ENCODE results near the gene ANKRD34B.

DNA sequence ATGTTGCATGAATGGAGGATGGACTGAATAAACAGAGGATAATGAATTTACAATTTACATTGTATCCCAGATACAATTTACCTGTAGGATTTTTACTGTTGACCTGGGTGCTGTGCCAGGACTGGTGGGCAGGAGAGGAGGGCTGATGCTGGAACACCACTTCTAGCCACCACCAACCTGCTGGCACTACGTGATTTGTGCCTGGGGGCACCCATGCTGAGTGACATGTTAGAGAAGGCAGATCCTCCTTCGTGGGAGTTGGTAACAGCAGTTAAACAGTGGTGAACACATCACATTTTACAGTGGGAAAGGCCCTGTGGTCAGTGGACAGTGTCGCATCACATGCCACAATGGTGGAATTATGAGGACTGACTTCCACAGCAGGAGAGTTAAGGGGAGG is 3.0 kb upstream of the ANKRD34B start:
- no peak for TF ChIP-seq EZH2 (IDR thresholded peaks at IDR 0.05; ENCODE audit: borderline replicate concordance, low read length)
- TF ChIP-seq, protein P1, sequence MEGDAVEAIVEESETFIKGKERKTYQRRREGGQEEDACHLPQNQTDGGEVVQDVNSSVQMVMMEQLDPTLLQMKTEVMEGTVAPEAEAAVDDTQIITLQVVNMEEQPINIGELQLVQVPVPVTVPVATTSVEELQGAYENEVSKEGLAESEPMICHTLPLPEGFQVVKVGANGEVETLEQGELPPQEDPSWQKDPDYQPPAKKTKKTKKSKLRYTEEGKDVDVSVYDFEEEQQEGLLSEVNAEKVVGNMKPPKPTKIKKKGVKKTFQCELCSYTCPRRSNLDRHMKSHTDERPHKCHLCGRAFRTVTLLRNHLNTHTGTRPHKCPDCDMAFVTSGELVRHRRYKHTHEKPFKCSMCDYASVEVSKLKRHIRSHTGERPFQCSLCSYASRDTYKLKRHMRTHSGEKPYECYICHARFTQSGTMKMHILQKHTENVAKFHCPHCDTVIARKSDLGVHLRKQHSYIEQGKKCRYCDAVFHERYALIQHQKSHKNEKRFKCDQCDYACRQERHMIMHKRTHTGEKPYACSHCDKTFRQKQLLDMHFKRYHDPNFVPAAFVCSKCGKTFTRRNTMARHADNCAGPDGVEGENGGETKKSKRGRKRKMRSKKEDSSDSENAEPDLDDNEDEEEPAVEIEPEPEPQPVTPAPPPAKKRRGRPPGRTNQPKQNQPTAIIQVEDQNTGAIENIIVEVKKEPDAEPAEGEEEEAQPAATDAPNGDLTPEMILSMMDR (conservative IDR thresholded peaks at IDR 0.05 in 1 of 2, IDR thresholded peaks at IDR 0.05 in 1 of 2; ENCODE audit: extremely low read depth in 1 of 2, insufficient read depth in 1 of 2, low read depth in 1 of 2, low read length in 2 of 2) = no peak

Data from mammary epithelial cell (primary cell).